ENCODE data around the gene DGKE.
A peak's percentile ranks its signal among the peaks of the same experiment; 100 is the strongest.

Gene DGKE

DNA sequence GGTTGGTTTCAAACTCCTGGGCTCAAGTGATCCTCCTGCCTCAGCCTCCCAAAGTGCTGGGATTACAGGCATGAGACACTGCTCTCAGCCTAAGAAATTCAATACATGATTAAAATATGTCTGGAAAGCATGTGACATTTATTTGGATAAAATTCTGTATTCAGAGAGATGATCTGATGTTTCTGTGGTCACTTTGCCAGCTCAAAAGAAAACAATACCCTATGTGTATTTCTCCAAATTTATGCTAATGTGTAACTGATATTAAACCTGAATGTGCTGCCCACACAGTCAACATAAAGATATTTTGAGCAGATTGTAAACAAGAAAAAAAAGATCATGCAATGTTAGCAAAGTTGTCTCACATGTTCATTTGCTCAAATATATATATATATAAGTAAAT is 16.9 kb upstream of the DGKE start:
- no peak for DNase-seq

DNA sequence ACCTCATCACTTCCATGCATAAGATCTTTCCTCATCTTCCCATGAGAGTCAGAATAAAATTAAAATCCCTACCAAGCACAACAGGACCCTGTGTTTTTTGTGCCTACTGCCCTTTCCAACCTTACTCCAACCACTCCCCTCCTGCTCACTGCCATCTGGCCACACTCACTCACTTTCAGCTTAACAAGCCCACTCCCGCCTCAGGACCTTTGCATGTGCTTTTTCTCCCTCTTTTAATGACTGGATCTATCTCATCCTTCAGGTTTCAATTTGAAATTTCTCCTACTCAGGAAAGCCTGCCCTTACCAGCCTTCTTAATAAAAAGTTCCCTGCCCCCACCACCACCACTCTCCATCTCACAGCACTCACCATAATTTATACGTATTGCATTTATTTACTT is 14.9 kb upstream of the DGKE start:
- DNase-seq: no peak

DNA sequence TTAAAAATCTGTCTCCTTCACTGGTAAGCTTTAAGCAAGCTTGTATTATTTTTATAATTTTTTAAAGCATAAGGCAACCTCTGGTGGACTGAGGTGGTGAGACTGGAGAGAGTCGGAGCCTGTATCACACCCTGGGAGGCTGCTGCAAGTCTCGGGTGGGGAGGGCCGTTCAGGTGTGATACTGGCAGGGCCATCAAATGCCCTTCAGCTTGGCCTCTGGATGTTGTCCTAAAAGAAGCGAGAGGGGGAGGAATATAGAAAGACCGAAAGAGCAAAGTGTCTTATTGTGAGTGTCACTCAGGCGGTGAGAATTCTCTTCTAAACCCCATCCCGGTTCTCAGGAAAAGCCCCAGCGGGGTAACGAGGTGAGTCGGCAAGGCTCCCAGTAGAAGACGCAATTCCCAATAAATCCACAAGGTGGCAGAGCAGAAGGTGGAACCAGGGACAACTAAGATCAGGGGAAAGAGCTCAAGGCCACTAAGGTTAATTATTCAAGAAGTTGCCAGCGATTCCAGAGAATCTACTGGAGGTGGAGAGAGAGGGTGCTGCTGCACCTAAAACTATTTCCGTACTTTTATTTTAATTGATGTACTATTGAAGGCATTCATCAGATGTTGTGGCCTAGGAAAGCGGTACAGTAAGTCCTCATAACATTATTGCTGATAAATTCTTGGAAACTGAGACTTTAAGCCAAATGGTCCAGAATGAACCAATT is 14.4 kb upstream of the DGKE start:
- DNase-seq: peak; percentile 71

DNA sequence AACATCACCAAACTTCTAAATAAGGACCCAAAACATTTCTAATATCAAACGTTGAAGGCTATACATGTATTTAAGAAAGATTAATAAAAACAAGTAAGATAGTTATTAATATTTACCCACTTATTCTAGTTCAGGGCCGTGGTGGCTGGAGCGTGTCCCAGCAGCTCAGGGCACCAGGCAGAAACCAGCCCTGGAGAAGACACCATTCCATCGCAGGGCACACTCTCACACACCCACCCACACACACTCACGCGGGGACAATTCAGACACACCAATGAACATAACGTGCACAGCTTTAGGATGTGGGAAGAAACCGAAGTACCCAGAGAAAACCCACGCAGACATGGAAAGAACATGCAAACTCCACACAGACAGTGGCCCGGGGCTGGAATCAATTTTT is 13.7 kb upstream of the DGKE start:
- DNase-seq: no peak

DNA sequence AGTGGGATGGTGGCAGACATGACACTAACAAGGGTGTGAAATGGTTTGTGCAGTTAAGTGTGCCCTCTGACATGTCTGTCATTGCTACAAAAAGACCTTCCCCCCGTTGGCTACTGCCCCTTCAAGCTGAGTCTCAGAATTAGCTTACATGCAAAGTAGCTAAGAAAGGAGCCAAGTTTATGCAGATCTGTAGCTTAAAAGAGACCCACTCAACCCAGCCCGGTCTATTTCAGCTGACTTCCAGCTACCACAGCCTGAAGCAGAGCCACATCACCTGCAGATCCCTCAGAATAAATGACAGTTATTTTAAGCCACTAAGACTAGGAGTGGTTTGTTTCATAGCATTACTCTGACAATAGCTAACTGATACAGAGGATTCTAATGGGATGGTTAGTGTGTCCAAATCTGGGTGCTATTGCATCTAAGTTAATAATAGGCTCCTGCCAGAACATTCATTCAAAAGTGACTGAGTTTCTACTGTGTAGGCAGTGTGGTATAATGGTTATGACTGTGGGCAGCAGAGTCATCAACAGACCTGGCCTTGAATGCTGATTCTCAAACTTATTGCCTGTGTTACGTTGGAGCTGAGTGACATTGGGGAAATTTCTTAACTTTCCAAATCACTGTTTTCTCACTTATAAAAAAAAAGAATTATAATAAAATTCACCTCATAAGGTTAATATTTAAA is 12.0 kb upstream of the DGKE start:
- no peak for DNase-seq

DNA sequence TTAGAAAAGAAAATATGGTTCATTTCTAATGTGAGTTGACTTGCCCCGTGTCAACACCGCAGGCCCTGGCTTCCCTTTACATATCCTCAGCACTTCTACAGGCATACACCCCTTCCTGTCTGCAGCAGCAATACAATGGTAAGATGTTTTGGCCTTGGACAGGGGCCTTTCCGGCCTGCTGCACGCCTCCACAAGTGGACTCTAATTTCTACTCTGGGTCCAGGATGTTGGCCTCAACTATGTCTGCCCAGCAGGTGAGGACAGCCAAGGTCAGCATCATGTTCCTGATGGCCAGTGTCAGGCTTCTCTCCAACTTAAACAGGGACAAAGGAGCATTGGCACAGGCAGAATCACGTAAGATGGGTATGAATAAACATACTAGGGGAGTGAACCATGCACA is 11.2 kb upstream of the DGKE start:
- DNase-seq: no peak

DNA sequence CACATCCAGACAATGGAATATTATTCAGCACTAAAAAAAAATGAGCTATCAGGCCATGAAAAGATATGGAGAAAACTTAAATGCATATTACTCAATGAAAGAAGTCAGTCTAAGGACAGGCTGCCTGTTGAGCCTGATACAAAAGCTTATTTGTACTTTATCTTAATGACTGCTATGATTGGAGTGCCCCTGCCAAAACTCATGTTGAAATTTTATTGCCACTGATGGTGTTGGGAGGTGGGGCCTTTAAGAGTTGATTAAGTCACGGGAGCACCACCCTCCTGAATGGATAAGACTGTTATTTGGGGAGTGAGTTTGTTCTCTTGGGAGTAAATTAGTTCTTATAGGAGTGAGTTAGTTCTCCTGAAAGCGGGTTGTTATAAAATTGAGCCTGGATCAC is 10.1 kb upstream of the DGKE start:
- DNase-seq: no peak

DNA sequence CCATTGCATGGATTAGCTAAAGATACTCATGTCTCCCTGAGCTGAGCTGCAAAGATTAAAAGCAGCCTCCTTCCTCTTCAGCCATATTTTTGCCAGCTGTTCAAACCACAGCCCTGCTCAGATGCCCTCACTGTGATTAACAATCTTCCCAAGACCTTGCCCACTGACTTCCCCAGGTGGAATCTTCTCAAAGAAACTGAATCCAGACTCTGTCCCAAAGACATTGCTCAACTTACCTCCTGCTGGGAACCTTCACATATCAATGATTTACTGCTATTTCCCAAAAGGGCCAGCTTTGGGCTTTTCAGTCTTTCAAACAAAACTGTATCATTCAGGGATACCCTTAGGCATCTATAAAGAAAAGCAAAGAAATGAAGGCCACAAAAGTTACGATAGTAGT is 9.4 kb upstream of the DGKE start:
- no peak for DNase-seq

DNA sequence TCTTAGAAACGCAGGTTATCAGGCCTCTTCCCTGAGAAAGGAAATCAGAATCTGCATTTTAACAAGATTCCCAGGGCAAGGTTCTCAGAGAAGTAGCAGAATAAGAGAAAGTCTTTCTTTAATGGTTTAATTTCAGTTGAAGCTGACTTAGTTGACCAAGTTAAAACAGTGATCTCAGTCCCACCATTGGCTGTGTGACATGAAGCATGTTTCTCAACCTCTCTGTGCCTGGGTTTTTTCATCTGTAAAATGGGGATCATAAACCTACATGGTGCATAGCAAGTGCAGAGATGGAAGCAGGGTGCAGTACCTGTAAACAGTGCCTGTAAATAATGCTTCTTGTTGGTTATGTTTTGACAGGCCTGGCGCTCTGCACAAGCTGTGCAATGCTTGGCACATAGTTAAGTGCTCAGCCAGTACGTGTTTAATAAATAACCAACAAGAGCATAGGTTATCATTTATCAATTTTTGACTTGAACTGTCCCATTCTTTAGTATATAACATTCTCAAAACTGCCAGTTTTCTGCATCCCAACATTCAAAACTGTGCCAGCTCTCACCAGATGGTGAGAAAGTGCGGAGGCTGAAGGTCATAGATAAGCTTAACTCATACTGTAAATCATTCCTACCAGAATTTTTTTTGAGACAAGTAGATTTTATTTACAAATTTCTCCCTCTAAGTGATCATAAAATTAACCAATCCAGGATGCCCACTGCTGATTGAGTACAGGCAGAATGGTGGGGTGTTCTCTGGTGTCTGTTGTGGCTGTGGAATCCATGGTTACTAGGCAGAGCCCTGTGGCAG is 7.1 kb upstream of the DGKE start:
- DNase-seq: no peak

DNA sequence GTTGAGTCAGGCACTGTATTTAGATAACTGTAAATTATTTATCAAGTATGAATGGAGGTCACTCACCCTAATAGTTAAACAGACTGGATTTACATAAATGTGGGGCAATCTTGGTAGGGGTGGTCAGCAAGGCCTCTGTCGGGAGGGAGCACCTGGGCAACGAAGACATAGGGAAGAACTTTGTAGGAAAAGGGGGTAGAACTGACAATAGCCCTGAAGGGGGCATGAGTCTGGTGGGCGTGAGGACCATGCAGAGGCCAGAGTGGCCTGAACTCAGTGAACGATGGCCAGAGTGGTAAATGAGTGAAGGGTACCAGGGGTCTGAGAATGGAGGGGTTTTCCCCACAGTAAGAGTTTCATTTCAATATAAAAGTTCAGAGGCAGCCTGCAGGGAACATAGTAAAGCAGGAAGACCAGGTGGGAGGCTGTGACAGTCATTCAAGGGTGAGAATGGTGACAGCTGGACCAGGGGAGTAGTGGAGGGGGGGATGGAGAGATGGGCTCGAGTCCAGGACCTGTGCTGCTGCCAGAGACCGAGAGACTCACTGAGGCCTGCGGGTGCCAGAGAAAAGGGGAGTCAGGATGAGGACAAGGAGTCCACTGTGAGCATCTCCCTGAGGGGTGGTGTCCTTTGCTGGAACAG is 3.1 kb upstream of the DGKE start:
- no peak for DNase-seq

DNA sequence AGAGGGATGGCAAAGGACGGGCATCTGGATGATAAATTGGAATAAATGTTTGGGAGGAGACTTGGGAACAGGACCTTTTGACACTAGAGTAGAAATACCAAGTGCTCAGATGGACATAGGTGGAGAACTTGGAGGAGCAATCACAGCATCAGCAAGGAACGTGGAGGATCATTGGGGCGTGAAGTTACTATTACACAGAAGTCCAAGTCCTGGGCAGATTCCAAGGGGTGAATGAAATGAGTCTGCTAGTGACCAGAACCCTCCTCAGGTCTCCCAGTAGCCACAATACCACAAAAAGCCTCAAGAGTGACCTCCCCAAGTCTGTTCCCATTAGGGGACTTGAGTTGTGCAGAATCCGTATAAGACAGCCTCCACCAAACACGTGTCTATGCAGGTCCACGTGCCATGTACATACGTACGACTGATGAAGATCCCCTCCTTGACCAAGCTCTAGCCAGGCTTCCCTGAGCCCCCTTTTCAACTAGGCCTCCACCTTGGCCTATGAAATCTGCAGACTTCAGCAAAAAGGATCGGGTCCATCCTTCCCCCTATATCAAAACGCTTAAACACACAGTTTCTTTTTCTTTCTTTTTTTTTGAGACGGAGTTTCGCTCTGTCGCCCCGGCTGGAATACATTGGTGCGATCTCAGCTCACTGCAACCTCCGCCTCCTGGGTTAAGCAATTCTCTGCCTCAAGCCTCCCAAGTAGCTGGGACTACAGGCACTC is 2.4 kb upstream of the DGKE start:
- no peak for DNase-seq

DNA sequence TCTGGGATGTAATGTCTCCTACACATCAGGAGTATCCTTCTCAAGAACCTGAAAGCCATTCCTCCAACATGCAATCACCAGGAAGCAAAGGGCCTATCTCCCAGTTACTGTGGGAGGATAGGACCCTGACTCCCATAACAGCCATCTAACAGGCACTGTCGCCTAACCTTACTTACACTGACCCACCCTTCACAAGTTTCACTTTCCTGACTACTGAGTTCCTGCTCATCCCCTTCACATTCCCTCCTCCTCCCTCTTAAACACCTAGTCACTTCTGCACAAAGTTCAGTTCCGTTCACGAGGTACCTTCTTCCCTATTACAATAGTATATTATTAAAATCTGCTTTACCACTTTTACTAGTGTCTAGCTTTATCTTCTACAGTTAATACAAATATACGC is 1.5 kb upstream of the DGKE start:
- no peak for DNase-seq

DNA sequence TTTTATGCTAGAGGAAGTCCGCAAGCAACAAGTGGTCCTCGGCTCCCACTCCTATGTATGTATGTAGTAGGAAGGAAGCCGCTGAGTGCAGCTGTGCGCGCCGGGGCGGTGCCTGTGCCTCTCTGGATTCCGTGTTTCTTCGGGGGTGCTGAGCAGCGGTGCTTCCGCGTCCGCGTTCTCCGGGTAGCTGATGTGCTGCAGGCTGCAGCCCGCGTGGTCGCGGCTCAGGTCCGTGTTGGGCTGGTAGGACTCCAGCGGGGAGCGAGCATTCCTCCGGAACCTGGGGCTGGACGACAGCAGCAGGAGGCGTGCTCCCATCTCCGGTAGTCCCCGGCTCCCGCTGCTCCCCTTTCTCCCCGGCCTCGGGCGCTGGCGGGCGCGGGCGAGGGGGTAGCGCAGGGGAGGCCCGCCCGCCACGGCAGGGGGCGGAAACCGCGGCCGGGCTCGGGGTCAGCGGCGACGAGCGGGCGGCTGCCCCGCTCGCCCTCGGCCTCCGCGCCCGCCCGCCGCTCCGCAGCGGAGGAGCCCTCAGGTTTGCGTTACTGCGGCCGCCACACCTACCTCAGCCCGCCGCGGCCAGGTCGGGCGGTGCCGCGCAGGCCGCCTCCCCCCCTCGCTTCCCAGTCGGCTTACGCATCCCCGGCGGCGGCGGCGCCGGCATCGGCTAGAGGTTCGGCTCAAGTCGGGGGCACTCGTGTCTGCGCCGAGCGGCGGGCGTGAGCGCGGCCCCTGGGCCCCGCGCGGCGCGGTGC is 718 bp upstream of the DGKE start:
- peak; percentile 92 for DNase-seq

DNA sequence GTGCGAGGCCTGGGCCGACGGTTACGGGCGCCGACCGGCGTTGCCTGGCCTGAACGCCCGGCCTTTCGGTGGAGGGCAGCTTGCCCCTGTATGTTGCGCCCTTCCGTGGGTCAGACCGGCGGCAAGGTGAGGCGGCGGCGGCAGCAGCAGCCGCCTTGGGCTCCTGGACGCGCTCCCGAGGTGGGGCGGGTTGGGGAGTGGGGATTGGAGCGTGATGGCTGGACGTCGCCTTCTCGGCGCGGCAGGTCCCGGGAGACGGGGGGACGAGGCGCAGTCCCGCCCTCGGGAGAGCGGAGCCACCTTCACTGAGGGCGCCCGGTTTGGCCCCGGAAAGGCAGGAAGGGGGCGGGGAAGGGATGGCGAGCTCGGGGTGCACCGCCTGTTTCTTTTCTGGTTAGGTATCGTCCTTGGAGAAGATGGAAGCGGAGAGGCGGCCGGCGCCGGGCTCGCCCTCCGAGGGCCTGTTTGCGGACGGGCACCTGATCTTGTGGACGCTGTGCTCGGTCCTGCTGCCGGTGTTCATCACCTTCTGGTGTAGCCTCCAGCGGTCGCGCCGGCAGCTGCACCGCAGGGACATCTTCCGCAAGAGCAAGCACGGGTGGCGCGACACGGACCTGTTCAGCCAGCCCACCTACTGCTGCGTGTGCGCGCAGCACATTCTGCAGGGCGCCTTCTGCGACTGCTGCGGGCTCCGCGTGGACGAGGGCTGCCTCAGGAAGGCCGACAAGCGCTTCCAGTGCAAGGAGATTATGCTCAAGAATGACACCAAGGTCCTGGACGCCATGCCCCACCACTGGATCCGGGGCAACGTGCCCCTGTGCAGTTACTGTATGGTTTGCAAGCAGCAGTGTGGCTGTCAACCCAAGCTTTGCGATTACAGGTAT is 671 bp downstream of the DGKE start:
- DNase-seq: peak; percentile 74

DNA sequence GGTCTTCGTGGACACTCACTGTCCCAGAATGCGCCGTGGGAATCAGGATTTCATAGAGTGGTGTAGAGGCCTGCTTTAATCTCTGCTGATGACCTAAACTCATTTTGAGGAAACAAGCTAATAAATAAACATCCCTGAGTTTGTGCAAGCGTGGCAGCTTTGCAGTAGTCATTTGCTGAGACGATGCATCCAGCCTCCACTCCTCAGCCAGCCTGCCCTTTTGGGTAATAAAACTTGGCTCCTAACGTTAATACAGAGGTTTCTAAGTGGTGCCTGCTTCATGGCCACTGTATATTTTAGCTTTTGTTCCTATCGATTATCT is 1.3 kb downstream of the DGKE start:
- DNase-seq: no peak

DNA sequence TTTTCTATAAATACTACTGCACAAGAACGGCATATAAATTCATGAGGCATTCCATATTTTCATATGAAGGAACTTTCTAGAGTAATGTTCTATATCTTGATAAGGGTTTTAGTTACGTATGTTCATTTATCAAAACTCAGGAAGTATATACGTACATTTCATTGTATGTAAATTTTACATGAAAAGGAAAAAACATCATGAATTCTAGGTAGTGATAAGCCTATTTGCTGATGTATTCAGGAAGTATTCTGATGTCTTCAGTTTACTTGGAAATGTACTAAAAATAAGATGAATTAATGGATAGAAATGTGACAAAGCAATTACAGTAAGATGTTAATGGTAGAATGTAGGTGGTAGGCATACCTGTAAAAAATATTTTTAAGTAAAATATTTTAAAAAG is 4.7 kb downstream of the DGKE start:
- DNase-seq: no peak

DNA sequence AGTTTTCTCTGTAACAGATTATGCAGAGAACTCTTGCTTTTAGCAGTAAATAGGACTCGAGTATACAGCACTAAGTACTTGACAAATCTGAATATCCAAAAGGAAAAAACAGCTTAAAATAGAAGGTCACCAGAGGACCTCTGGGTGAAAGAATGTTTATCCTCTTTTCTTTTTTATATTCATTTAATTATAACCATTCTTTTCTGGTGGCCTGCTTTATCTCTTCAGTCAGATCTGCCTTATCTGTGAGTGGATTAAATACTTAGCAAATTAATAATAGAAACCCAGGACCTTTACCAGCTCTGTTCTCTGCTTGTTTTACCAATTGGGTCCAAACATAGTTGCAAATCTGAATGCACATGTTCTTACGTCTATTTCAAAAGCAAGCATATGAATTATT is 8.6 kb downstream of the DGKE start:
- no peak for DNase-seq

DNA sequence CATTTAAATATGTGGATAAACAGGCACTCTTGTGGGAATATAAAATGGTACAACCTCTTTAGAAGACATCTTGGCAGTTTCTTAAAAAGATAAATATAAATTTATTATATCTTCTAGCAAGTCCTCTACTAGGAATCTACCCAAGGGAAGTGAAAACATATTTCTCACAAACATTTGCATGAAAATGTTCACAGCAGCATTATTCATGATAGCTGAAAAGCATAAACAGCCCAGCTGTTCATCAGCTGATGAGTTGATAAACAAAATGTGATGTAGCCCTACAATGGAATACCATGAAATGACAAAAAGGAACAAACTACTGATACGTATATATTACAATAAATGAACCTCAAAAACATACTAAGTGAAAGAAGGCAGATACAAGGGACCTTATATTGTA is 12.0 kb downstream of the DGKE start:
- DNase-seq: no peak

DNA sequence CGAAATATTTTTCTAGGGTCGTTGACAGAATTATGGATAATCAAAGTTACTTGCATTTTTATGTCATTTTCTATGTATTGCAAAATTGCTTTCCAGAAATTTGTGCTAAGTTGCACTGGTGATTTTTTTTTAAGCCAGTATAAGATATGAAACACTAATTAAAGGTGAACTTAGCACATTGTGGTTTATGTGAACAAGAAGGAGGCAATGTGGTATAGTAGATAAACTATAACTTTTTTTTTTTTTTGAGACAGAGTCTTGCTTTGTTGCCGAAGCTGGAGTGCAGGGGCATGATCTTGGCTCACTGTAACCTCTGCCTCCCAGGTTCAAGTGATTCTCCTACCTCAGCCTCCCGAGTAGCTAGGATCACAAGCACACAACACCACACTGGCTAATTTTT is 13.2 kb downstream of the DGKE start:
- no peak for DNase-seq

DNA sequence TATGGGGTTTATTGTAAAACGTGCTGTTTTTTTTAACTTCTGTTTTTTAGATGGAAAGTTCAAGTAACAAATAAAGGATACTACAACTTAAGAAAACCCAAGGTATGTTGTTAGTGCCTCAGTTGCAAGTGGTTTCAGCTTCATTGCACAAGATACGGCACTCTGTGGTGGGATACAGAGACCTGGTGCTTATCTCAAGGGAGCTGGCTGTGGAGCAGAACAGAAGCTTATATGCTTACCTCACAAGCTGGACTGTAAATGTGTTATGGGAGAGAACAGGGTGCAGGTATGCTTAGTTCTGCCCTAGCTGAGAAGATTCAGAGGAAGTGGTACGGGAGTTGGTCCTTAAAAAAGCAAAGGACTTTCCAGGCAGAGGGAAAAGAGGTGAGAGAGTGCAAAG is 15.2 kb downstream of the DGKE start:
- DNase-seq: no peak

DNA sequence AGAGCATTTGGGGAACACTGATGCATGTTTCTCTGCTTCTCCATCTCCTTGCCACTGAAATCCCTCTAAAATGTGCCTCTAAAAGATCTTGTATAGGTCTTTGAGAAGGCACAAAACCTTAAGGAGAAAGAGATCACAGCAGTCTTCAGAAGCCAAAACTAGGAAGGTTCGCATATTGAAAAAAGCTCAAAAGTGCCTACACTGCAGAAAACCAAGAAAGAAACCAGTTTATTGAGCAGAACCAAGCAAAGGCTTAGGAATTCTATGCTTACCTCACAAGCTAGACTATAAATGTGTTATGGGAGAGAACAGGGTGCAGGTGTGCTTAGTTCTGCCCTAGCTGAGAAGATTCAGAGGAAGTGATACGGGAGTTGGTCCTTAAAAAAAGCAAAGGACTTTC is 16.6 kb downstream of the DGKE start:
- DNase-seq: no peak
